Uterus (tissue), 4 donors: ENCODE measurements around the gene FAM43B. TPM values are rescaled to one million over a fixed set of nuclear protein-coding genes. Genes with fewer than 3 reads are reported as not detected.
"Not testable (repeated sequence)": the region's sequence is repeated elsewhere in the genome, so short reads cannot be mapped to it uniquely, and the experiment has no call there.

Experiments used
- DNase-seq, 2 donors: peaks; one replicate each; pipeline ENCODE4 v3.0.0-alpha.2; 2019 to 2020
- H3K27ac ChIP-seq, 2 donors: fragments of 200-600 bp; sonication (generic); 1 replicate in 1 of 2; 2 replicates in 1 of 2; pipeline ENCODE4 v1.5.1; 2016 to 2018
- H3K27me3 ChIP-seq, 2 donors: fragments of 200-600 bp; sonication (generic); one replicate each; pipeline ENCODE4 v1.5.1; 2018 to 2019; ENCODE audit warnings: control low read depth in 1 of 2
- H3K36me3 ChIP-seq, 2 donors: fragments of 200-600 bp; sonication (generic); one replicate each; pipeline ENCODE4 v1.5.1; 2019; ENCODE audit warnings: control low read depth in 1 of 2
- H3K4me1 ChIP-seq, 2 donors: fragments of 200-600 bp; sonication (generic); one replicate each; pipeline ENCODE4 v1.5.1; 2018 to 2019; ENCODE audit warnings: control low read depth in 1 of 2
- H3K4me3 ChIP-seq, 2 donors: fragments of 200-600 bp; sonication (generic); 1 replicate in 1 of 2; 2 replicates in 1 of 2; pipeline ENCODE4 v1.5.1; 2018 to 2019; ENCODE audit warnings: mild to moderate bottlenecking in 1 of 2
- H3K9me3 ChIP-seq, 2 donors: fragments of 200-600 bp; sonication (generic); one replicate each; pipeline ENCODE4 v1.5.1; 2019; ENCODE audit warnings: control low read depth in 1 of 2
- POLR2A ChIP-seq, 2 donors: fragments of 450-650 bp; IDR thresholded peaks; one replicate each; pipeline ENCODE4 v1.6.1; 2016; ENCODE audit warnings: antibody characterized with exemption in 2 of 2, mild to moderate bottlenecking in 1 of 2, moderate library complexity in 1 of 2
- intact Hi-C: fragments of 100-400 bp; cut with DNase I; formaldehyde crosslinking; loops from one replicate; pipeline ENCODE4 v1.15.1; 2023; ENCODE audit warnings: low total_unique reads
- total RNA-seq, 4 donors: library from RNA; depleted of rRNA in 3 of 4; stranded (reverse); fragments of >200 nt in 3 of 4; gene quantifications; one replicate each; pipeline versions ENCODE4 v1.1.0 to v1.2.4, GENCODE V29; 2014 to 2023
- TF ChIP-seq, protein P1 (sequence below), 4 experiments: fragments of 200-600 bp in 2 of 4; fragments of 450-650 bp in 2 of 4; sonication (generic) in 2 of 4; IDR thresholded peaks; one replicate each; pipeline ENCODE4 v1.5.1; 2016 to 2019; ENCODE audit warnings: antibody characterized with exemption in 4 of 4, mild to moderate bottlenecking in 2 of 4, moderate library complexity in 1 of 4
- donor health status: DM: yes; HTN: yes; CAD: no.

Gene FAM43B
- total RNA-seq, 4 donors from 2014 or later, result 1.5 to 2.3 (median 2.2) TPM; not detected in 1

- intact Hi-C loops, result no loop called here
- Histone ChIP-seq H3K36me3 (no peaks in the 10 kb centered on the region), H3K27ac (peak overlapping the region; percentile 72 to 81), H3K4me3 (peak overlapping the region; percentile 69 to 73), H3K27me3 (no peaks in the 10 kb centered on the region), H3K4me1 (peaks cover 0 to 3% of the 10 kb centered on the region in 2 donors), H3K9me3 (no peaks in the 10 kb centered on the region)
- no peak for DNase-seq
- TF ChIP-seq, protein P1, sequence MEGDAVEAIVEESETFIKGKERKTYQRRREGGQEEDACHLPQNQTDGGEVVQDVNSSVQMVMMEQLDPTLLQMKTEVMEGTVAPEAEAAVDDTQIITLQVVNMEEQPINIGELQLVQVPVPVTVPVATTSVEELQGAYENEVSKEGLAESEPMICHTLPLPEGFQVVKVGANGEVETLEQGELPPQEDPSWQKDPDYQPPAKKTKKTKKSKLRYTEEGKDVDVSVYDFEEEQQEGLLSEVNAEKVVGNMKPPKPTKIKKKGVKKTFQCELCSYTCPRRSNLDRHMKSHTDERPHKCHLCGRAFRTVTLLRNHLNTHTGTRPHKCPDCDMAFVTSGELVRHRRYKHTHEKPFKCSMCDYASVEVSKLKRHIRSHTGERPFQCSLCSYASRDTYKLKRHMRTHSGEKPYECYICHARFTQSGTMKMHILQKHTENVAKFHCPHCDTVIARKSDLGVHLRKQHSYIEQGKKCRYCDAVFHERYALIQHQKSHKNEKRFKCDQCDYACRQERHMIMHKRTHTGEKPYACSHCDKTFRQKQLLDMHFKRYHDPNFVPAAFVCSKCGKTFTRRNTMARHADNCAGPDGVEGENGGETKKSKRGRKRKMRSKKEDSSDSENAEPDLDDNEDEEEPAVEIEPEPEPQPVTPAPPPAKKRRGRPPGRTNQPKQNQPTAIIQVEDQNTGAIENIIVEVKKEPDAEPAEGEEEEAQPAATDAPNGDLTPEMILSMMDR (IDR thresholded peaks at IDR 0.05), result no peak
- TF ChIP-seq POLR2A (IDR thresholded peaks at IDR 0.05), result no peak
Measured at GRCh38 chr1:20508411-20508771, 44.0 kb upstream of the FAM43B start.

DNA sequence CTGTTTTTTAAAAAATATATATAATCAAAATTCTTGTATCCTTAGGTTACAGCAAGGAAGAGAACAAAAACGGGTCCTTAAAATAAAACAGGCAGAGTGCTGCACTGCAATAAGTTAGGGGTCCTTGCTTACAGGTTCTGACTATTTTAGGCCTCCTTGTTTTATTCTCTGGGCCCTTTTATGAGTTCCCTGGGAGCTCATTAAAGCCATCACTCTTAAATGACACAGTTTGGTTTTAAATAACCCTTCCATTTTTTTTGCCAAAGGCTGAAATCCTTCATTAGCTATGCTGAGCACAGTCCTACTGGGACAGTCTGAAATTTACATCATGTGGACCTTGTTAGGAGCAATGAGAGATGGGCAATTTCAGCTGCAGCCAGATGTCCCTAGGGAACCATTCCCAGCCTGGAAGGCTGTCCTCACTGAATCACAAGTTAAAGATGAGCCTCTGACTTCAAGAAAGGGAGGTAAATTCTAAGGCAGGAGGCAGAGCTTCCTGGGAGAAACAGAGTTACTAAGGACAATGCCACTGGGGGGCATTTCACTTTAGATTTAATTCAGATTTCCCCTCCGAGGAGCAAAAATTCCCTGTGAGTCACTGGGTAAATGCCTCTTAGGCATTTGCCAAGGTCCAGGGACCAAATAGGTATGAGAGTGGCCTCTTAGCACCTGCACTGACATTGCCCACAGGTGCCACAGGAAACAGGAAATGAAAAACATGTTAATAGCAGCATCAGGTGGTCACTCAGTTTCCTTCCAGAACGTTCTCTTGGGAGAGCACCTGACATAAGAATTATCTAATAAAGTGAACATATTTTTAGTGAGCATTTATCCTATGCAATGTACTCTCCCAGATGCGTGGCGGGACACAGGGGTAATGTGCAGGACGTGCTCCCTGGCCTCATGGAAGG is 40.6 kb upstream of the FAM43B start:
- no peaks in the 10 kb centered on the region for H3K9me3 ChIP-seq
- no peak for DNase-seq
- H3K27me3 ChIP-seq, result no peaks in the 10 kb centered on the region
- no peak overlapping the region for H3K4me3 ChIP-seq
- no peak for TF ChIP-seq POLR2A (IDR thresholded peaks at IDR 0.05)
- TF ChIP-seq, protein P1 (IDR thresholded peaks at IDR 0.05), result no peak
- no peaks in the 10 kb centered on the region for H3K36me3 ChIP-seq
- no peak overlapping the region for H3K27ac ChIP-seq
- peaks cover 0 to 3% of the 10 kb centered on the region in 2 donors for H3K4me1 ChIP-seq
- intact Hi-C loops, result no loop called here

DNA sequence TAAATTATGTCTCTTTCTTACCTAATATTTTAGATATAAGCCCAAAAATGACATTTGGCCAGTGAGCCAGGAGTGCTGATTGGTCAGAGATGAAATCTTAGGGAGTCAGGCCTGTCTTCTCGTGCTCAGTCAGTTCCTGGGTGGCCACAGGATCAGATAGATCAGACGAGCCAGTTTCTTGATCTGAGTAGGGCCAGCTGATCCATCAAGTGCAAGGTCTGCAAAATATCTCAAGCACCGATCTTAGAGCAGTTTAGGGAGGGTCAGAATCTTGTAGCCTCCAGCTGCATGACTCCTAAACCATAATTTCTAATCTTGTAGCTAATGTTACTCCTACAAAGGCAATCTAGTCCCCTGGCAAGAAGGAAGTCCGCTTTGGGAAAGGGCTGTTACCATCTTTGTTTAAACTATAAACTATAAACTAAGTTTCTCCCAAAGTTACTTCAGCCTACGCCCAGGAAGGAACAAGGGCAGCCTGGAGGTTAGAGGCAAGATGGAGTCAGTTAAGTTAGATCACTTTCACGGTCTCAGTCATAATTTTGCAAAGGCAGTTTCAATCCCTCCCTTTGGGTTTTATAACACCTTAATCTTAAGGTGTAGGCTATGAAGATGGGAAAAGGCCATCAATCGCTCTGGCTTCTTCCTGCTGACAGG is 32.6 kb upstream of the FAM43B start:
- not testable (repeated sequence) for H3K27me3 ChIP-seq, H3K4me3 ChIP-seq, H3K36me3 ChIP-seq, H3K9me3 ChIP-seq, H3K27ac ChIP-seq, H3K4me1 ChIP-seq, DNase-seq
- intact Hi-C loops, result loop anchor here (10.0 kb wide), 1 partner anchor 125 kb away; no protein-coding TSS in a partner anchor

DNA sequence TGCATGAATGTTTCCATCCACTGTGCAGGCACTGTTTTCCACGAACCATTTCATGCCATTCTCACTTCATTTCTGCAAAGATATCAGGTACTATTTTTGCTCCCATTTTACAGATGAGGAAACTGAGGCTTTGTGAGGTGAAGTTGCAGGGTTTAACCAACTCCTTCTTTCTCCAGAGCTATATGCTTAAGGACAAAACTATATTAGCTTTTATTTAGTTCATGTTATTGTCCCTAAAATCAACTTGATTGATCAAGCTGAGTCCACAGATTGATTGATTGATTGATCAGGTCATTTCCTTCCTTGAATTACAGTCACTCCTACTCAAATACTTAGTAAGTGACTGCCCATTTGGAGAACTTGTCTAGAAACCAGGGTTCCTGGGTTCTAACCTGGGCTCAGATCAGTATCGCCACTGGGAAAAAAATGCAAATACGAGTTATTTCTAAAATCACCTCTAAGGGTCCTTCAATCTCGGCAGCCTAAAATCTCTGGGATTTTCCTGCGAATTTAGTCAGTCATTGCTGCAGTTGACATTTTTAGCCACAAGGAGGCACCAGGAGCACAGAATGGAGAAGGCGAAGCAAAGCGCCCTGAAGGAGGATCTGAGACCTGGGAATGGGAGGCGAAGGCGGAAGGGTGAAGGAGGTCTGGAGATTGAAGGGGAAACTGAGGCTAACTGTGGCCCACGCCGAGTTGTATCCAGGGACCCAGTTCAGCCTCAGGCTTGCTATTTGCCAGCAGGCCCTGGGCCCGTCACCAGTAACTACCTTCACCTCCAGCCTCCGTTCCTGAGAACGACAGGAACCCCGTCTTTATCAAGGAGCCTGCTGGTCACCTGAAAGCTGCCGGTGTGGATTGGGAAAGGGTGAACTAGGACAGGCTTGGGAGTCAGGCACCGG is 30.2 kb upstream of the FAM43B start:
- Histone ChIP-seq H3K4me3 (no peak overlapping the region), H3K36me3 (no peaks in the 10 kb centered on the region), H3K27ac (no peak overlapping the region), H3K9me3 (no peaks in the 10 kb centered on the region), H3K4me1 (no peaks in the 10 kb centered on the region), H3K27me3 (no peaks in the 10 kb centered on the region)
- TF ChIP-seq POLR2A (IDR thresholded peaks at IDR 0.05), result no peak
- TF ChIP-seq, protein P1 (IDR thresholded peaks at IDR 0.05), result peak; percentile 89 to 94 (median 90)
- DNase-seq, result peak; percentile 76 to 80
- intact Hi-C loops, result loop anchor here (10.0 kb wide), 1 partner anchor 123 kb away; no protein-coding TSS in a partner anchor

- Histone ChIP-seq H3K9me3 (no peaks in the 10 kb centered on the region), H3K27me3 (peaks cover 0 to 3% of the 10 kb centered on the region in 2 donors), H3K4me3 (no peak overlapping the region), H3K36me3 (no peaks in the 10 kb centered on the region), H3K27ac (no peak overlapping the region), H3K4me1 (no peaks in the 10 kb centered on the region)
- TF ChIP-seq POLR2A (IDR thresholded peaks at IDR 0.05), result no peak
- DNase-seq, result no peak
- intact Hi-C loops, result loop anchor here (10.0 kb wide), 1 partner anchor 119 kb away; no protein-coding TSS in a partner anchor
Measured at GRCh38 chr1:20526267-20526666, 26.1 kb upstream of the FAM43B start.
